Measurements from ENCODE around the gene REEP3.
A peak's percentile ranks its signal among the peaks of the same experiment; 100 is the strongest.

REEP3 gene

GRCh38 chr10:63591600-63592379 is 70.6 kb downstream of the REEP3 start:
- no peak for DNase-seq

GRCh38 chr10:63593576-63593975 is 72.4 kb downstream of the REEP3 start:
- DNase-seq: no peak

GRCh38 chr10:63595072-63595471 is 73.9 kb downstream of the REEP3 start:
- DNase-seq: no peak

- DNase-seq: no peak
Measured at GRCh38 chr10:63596924-63597323, 75.7 kb downstream of the REEP3 start.

- DNase-seq: no peak
Measured at GRCh38 chr10:63600540-63600939, 79.3 kb downstream of the REEP3 start.

- DNase-seq: no peak
Measured at GRCh38 chr10:63603709-63604445, 82.7 kb downstream of the REEP3 start.

- DNase-seq: no peak
Measured at GRCh38 chr10:63605197-63605967, 84.2 kb downstream of the REEP3 start.

- DNase-seq: no peak
Measured at GRCh38 chr10:63608511-63608910, 87.3 kb downstream of the REEP3 start.

GRCh38 chr10:63611078-63611477 is 89.9 kb downstream of the REEP3 start:
- no peak for DNase-seq

- no peak for DNase-seq
Measured at GRCh38 chr10:63614371-63614891, 93.2 kb downstream of the REEP3 start.

GRCh38 chr10:63618552-63618951 is 97.4 kb downstream of the REEP3 start:
- no peak for DNase-seq

- no peak for DNase-seq
Measured at GRCh38 chr10:63619426-63619825, 98.2 kb downstream of the REEP3 start.

GRCh38 chr10:63622097-63622496 is 100.9 kb downstream of the REEP3 start:
- no peak for DNase-seq

GRCh38 chr10:63624701-63625100 is 103.5 kb downstream of the REEP3 start:
- DNase-seq: no peak

- DNase-seq: no peak
Measured at GRCh38 chr10:63627396-63627795, 106.2 kb downstream of the REEP3 start.

GRCh38 chr10:63627881-63628296 is 106.7 kb downstream of the REEP3 start:
- DNase-seq: no peak

- no peak for DNase-seq
Measured at GRCh38 chr10:63628526-63629362, 107.5 kb downstream of the REEP3 start.

- peak; percentile 81 for DNase-seq
Measured at GRCh38 chr10:63629363-63630084, 108.3 kb downstream of the REEP3 start.

GRCh38 chr10:63630085-63630930 is 109.1 kb downstream of the REEP3 start:
- DNase-seq: peak; percentile 73

- DNase-seq: no peak
Measured at GRCh38 chr10:63630931-63631680, 109.9 kb downstream of the REEP3 start.

Data from stimulated activated CD4-positive, alpha-beta T cell treated with anti-CD3 and anti-CD28 coated beads, Interleukin-4, amount 100 ng/mL, for 24 hours (primary cell).